T-helper 2 cell treated with Interferon-gamma antibody and Interleukin-4, amounts not matched to agents 100 ng/mL and 5 ng/mL, for 36 hours (primary cell): ENCODE results near the gene ANAPC7. TPM values are rescaled to one million over a fixed set of nuclear protein-coding genes. Genes with fewer than 3 reads are reported as not detected.
"Not testable (repeated sequence)": the region's sequence is repeated elsewhere in the genome, so short reads cannot be mapped to it uniquely, and the experiment has no call there.

Source experiments
- intact Hi-C: fragments of 100-400 bp; cut with micrococcal nuclease; formaldehyde crosslinking; loops from one replicate; pipeline ENCODE4 v1.15.1; 2023
- total RNA-seq: library from RNA; stranded (reverse); gene quantifications from 2 replicates; pipeline ENCODE4 v1.2.3, GENCODE V29; 2022

ANAPC7 gene
- total RNA-seq, 1 donor from 2014 or later: 70.7 TPM

- intact Hi-C loops: no loop called here
These were observed 53.9 kb downstream of the ANAPC7 start for GRCh38 chr12:110349514-110350151.

- intact Hi-C loops: no loop called here
These were observed 54.4 kb downstream of the ANAPC7 start for GRCh38 chr12:110349096-110349495.

DNA sequence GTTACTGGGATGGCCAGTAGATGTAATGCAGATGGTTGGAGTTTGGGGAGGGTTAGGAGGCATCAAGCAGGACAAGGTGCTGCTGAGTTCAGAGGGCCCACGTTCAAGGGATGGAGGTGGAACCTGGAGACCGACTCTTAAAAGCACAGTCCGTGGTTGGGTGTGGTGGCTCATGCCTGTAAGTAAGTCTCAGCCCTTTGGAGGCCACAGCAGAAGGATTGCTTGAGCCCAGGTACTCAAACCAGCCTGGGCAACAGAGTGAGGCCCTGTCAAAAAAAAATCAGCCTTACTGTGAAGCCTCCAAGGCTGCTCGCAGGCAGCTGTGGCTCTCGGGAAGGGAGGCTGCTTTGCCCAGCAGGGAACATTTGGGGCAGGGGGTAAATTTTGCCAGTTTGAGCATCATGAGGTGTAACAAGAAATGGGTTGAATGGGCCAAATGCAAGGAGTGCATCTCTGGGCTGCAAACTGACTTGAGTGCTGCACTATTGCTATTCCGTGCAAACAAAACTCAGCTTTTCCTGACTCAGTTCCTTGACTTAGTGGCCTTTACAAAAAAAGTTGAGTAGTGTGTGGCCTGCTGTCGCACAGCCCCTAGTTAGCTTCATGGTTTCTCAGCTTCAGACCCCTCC is 55.0 kb downstream of the ANAPC7 start:
- intact Hi-C loops: no loop called here

GRCh38 chr12:110347767-110348166 is 55.7 kb downstream of the ANAPC7 start:
- intact Hi-C loops: no loop called here

DNA sequence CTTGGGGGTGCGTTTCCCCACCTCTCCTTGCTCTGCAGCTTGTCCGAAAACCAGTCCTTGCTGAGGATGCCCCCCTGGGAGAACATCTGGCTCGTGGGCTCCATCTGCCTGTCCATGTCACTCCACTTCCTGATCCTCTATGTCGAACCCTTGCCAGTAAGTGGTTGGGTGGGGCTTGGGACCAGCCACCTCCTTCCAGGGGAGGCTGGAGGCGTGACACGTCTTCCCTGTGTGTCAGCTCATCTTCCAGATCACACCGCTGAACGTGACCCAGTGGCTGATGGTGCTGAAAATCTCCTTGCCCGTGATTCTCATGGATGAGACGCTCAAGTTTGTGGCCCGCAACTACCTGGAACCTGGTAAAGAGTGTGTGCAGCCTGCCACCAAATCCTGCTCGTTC is 57.5 kb downstream of the ANAPC7 start:
- intact Hi-C loops: no loop called here

DNA sequence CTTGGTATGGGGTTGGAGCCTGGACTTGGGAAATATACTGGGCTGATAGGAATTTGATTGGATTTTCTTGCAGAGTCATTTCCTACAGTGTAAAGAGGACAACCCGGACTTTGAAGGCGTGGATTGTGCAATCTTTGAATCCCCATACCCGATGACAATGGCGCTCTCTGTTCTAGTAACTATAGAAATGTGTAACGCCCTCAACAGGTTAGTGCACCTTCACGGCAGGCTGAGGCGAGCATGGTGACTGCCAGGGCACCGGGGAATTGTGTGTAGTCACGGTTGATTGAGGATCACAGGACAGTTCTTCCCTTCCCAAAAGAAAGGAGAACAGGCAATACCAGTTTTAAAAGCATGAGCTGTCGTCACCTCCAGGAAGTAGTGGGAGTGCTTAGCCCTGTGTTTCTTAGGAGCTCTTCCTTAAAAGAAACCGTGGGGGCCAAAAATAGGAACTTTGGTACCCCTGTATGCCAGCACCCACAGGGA is 58.3 kb downstream of the ANAPC7 start:
- intact Hi-C loops: no loop called here

DNA sequence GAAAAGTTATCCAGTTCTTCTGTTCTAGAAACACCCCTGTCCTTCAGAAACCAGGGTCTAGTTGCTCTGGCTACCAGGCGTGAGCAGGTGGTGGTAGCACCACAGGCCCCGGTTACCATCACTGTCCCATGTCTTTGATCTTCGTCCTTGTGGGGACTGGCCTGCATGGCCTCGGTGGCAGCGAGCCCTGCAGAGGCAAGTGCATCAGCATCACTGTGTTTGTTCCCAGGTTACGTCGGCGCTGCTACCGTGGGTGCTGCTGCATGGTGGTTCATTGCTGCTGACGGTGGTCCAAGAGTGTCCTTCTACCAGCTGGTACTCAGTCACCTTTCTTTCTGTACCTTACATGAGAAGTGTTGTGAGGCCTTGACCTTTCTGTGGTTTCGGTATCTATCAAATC is 58.9 kb downstream of the ANAPC7 start:
- intact Hi-C loops: no loop called here

DNA sequence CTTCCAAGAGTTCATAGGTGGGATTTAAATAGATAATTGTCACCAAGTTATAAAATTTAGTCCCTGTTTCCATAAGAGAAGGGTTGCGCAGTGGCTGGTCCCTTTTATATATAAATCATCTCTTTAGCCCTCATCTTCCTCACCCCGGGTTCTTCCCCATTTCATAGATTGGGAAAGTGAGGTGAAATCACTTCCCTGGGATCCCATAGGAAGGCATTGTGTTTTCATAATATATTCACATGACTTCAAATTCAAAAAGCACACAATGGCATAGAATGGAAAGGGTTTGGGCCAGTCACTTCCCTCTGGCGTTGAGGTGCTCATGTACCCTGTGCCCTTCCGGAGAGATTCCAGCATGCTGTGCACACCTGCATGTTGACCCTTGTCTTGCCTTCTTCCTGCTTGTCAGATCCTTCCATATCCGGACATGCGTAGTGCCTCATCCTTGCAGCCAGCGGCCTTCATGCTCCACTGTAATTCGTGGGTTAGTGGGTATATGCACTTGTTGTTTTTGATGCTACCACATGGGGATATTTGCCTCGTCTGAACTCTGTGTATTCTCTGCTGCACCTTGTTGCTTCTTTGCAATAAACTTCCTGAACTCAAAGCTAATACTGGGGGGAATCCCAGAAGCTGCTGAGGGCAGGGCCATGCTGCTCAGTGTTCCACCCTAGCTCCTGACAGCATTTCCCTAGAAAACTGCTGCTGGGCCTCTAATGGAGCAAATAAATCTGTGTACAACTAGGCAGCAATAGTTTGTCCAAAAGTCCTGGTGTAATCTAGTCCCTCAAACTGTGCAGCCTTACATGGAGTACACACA is 59.6 kb downstream of the ANAPC7 start:
- intact Hi-C loops: no loop called here

DNA sequence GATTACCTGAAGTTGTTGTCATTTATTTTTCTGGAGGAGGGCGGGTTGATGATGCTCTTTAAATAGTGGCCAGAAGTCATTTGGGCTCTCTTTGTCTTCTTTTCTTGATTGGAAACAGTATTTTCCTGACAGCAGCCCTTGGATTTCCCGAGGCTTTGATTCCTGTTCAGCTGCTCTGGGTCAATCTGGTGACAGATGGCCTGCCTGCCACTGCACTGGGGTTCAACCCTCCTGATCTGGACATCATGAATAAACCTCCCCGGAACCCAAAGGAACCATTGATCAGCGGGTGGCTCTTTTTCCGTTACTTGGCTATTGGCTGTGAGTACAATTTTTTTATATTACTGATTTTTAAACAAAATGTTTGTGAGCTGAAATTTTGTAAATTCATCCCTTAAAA is 60.4 kb downstream of the ANAPC7 start:
- intact Hi-C loops: no loop called here

DNA sequence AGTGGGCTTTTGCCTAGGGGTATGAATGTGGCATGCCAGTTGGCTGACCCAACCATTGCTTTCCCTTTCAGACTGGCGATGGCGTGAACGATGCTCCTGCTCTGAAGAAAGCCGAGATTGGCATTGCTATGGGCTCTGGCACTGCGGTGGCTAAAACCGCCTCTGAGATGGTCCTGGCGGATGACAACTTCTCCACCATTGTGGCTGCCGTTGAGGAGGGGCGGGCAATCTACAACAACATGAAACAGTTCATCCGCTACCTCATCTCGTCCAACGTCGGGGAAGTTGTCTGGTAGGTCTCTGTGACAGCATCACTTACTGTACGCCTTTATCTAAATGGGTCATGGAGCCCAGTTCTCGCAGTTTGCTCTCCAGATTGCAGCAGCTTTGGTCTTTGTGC is 61.4 kb downstream of the ANAPC7 start:
- intact Hi-C loops: no loop called here

GRCh38 chr12:110340706-110341105 is 62.8 kb downstream of the ANAPC7 start:
- intact Hi-C loops: no loop called here

GRCh38 chr12:110340261-110340660 is 63.2 kb downstream of the ANAPC7 start:
- intact Hi-C loops: not testable (repeated sequence)

DNA sequence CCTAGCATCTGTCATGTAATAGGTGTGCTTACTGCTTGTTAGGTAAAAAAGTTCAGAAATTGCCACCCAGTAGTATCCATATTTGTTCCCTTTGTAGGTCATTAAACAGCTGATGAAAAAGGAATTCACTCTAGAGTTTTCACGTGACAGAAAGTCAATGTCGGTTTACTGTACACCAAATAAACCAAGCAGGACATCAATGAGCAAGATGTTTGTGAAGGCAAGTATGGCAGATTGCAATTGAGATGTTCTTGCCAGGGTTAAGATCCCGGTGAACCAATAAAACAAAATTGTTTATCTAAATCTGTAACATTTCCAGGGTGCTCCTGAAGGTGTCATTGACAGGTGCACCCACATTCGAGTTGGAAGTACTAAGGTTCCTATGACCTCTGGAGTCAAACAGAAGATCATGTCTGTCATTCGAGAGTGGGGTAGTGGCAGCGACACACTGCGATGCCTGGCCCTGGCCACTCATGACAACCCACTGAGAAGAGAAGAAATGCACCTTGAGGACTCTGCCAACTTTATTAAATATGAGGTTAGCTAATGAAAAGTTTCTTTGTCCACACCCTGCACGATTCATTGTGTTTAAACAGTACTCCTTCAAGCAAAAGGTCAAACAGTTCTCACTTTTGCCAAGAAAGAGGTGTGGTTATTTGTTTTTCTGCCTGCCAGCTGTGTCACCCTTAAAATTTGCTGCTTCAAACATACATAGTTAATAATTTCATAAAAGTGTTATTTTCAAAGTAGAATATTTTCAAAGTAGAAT is 64.1 kb downstream of the ANAPC7 start:
- intact Hi-C loops: no loop called here

DNA sequence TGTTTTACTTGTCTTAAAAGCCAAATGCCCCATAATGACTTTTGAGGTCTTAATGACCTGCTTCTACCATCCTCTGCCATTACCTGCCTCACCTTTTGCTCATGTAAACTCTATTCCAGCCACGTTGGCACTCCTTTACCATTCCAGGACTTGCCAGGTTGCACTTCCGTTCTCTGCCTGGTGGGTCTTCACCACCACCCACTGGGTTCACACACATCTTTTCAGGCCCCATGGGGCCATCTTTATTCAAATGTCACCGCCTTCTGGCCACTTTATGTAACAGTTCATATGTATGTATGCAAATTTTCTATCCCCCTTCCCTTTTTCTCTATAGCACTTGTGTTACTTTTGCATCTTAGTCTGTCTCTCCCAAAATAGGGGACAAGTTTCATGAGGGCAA is 64.8 kb downstream of the ANAPC7 start:
- intact Hi-C loops: no loop called here

GRCh38 chr12:110337912-110338710 is 65.4 kb downstream of the ANAPC7 start:
- intact Hi-C loops: no loop called here

GRCh38 chr12:110335481-110336045 is 67.9 kb downstream of the ANAPC7 start:
- intact Hi-C loops: no loop called here

- intact Hi-C loops: no loop called here
These were observed 70.3 kb downstream of the ANAPC7 start for GRCh38 chr12:110333201-110333600.

- intact Hi-C loops: no loop called here
These were observed 73.0 kb downstream of the ANAPC7 start for GRCh38 chr12:110330544-110330943.

DNA sequence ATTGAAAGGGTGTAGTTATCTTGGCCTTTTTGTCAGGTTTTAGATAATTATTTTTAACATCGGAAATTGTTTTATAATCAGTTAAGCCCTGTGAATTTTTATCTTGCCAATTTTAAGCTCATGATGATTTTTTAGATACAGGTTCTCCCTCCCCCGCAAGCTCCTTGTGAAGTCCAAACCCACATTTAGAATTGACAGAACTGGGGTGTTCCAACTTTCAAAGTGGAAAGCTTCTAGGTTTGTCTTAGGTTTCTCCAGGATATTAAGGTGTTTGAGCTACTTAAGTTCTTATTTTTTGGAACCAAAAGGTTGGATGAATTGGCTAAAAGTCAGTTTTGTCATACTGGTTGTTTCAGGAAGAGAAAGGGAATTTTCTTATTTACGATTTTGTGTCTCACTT is 73.4 kb downstream of the ANAPC7 start:
- intact Hi-C loops: no loop called here

DNA sequence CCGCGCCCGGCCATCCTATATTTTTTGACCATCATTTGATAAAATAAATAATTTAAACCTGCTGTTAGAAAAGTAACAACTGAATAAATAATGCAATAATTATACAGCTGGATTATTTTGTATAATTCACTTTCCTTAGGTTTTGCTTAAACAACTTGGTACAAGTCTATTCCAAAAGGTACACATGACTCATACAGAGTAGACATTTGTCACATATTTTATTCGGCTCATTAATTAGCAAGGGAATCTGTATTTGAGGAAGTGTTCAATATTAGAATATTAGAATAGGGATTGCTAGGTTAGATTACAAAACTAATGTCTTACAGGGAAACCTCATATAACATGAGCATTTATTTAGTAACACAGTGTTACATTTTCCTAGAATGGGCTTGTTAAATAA is 73.8 kb downstream of the ANAPC7 start:
- intact Hi-C loops: no loop called here
